Parathyroid adenoma (tissue), 2 donors: ENCODE measurements around the gene NFIB.

Source experiments
- H2AFZ ChIP-seq: fragments of 300-600 bp; sonication (generic); one replicate; pipeline ENCODE4 v1.7.0; 2017; ENCODE audit warnings: antibody characterized with exemption, mild to moderate bottlenecking
- H3K27ac ChIP-seq: fragments of 300-600 bp; sonication (generic); one replicate; pipeline ENCODE4 v1.7.0; 2017
- H3K27me3 ChIP-seq: fragments of 300-600 bp; sonication (generic); one replicate; pipeline ENCODE4 v1.7.0; 2017; ENCODE audit warnings: low read length; ENCODE audit not compliant: control insufficient read depth, insufficient read depth
- H3K36me3 ChIP-seq: fragments of 300-600 bp; sonication (generic); one replicate; pipeline ENCODE4 v1.7.0; 2017; ENCODE audit warnings: low read length; ENCODE audit not compliant: control insufficient read depth, insufficient read depth
- H3K4me1 ChIP-seq: fragments of 300-600 bp; sonication (generic); one replicate; pipeline ENCODE4 v1.7.0; 2017; ENCODE audit warnings: control low read depth
- H3K4me2 ChIP-seq: fragments of 300-600 bp; sonication (generic); one replicate; pipeline ENCODE4 v1.7.0; 2017; ENCODE audit warnings: low read length
- H3K4me3 ChIP-seq: fragments of 300-600 bp; sonication (generic); one replicate; pipeline ENCODE4 v1.7.0; 2017; ENCODE audit warnings: low read depth, low read length
- H3K79me2 ChIP-seq: fragments of 300-600 bp; sonication (generic); one replicate; pipeline ENCODE4 v1.7.0; 2017; ENCODE audit warnings: control low read depth
- H3K9ac ChIP-seq: fragments of 300-600 bp; sonication (generic); one replicate; pipeline ENCODE4 v1.7.0; 2017; ENCODE audit warnings: mild to moderate bottlenecking
- H3K9me3 ChIP-seq: fragments of 300-600 bp; sonication (generic); one replicate; pipeline ENCODE4 v1.7.0; 2017; ENCODE audit warnings: low read length; ENCODE audit not compliant: control insufficient read depth
- TF ChIP-seq, protein P1 (sequence below): fragments of 300-600 bp; sonication (generic); IDR thresholded peaks from one replicate; pipeline ENCODE4 v1.7.0; 2017; ENCODE audit warnings: antibody characterized with exemption, mild to moderate bottlenecking
- donor health status: primary hyperparathyroidism.

NFIB gene

DNA sequence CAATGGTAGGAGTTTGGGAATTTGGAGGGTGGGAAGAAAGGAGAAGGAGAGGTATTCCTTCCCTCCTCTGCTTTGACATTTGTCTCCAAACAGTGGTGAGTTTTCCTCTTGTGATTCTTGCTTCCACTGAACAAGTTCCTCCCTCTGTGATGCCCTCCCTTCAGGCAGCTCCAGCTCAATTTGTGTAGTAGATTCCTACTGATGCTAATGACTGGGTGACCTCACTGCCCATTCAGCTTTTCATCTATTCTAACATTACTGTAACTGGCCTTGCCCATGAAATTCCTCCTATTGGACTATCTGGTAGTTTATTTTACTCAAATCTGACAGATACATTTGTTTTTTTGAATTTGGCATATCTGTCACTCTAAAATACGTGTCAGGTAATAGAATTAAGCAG, 121.4 kb downstream of the NFIB start:
- Histone ChIP-seq H3K4me3 (no peak overlapping the region), H3K27ac (no peak overlapping the region), H2AFZ (no peak overlapping the region), H3K79me2 (no peaks in the 10 kb centered on the region), H3K4me2 (no peak overlapping the region), H3K36me3 (no peaks in the 10 kb centered on the region), H3K9ac (no peak overlapping the region), H3K9me3 (no peaks in the 10 kb centered on the region), H3K27me3 (no peaks in the 10 kb centered on the region), H3K4me1 (no peaks in the 10 kb centered on the region)
- TF ChIP-seq, protein P1, sequence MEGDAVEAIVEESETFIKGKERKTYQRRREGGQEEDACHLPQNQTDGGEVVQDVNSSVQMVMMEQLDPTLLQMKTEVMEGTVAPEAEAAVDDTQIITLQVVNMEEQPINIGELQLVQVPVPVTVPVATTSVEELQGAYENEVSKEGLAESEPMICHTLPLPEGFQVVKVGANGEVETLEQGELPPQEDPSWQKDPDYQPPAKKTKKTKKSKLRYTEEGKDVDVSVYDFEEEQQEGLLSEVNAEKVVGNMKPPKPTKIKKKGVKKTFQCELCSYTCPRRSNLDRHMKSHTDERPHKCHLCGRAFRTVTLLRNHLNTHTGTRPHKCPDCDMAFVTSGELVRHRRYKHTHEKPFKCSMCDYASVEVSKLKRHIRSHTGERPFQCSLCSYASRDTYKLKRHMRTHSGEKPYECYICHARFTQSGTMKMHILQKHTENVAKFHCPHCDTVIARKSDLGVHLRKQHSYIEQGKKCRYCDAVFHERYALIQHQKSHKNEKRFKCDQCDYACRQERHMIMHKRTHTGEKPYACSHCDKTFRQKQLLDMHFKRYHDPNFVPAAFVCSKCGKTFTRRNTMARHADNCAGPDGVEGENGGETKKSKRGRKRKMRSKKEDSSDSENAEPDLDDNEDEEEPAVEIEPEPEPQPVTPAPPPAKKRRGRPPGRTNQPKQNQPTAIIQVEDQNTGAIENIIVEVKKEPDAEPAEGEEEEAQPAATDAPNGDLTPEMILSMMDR: no peak

DNA sequence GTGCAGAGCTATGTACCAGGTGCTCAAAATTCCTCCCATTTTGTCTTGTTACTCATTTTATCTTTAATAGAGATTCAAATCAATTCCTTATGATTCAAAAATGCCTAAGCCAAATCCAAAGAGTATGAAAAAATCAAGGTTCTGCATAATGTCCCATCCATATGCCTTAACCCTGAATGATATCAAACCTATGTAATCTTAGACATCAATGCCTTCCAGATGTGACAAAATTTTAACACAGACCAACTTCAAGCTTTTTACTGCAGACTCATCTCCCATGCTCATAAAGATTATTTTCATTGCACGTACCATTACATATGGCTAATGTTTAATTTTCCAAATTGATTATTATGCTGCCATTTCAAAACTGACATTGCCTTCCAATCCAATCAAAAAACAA, 122.4 kb downstream of the NFIB start:
- Histone ChIP-seq H3K27ac (no peak overlapping the region), H3K9ac (no peak overlapping the region), H3K9me3 (no peaks in the 10 kb centered on the region), H3K4me1 (no peaks in the 10 kb centered on the region), H3K4me2 (no peak overlapping the region), H3K4me3 (no peak overlapping the region), H3K79me2 (no peaks in the 10 kb centered on the region), H2AFZ (no peak overlapping the region), H3K36me3 (no peaks in the 10 kb centered on the region), H3K27me3 (no peaks in the 10 kb centered on the region)
- TF ChIP-seq, protein P1: no peak

DNA sequence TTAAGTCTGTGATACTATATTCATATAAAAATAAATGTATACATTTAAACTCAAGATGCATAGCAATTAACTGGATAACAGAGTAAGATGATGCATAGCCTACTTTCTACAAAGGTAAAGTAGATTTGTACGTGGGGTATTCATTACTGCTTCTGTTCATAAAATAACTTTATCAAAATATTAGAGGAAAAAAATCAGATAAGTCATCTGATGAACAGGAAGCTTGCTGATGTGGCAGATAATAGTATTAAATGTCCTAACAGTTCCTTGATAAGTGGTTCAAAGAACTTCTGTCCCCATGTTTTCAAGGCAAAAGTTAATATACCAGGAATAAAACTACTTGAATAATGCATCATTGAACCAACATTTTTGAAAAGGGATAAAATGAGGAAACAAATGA, 123.7 kb downstream of the NFIB start:
- H3K27ac ChIP-seq: no peak overlapping the region

DNA sequence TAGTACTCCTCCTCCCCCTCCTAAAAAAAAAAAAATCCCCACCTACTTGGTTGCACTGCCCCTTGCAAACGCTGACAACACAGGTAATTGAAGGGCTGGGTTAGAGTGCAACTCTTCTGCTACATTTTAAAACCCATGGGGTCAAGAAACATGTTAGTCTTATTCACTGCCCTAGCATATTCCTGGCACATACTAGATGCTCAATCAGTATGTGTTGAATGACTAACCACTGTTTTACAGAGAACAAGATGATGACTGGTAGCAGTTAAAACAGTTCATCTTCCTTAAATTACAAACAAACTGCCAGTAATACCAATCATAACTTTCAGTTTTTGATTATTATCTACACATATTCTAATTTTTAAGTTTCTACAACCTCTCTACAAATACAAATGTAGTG, 124.4 kb downstream of the NFIB start:
- TF ChIP-seq, protein P1: no peak
- Histone ChIP-seq H3K4me1 (no peaks in the 10 kb centered on the region), H2AFZ (no peak overlapping the region), H3K27ac (no peak overlapping the region), H3K4me3 (no peak overlapping the region), H3K9me3 (no peaks in the 10 kb centered on the region), H3K4me2 (no peak overlapping the region), H3K36me3 (no peaks in the 10 kb centered on the region), H3K9ac (no peak overlapping the region), H3K79me2 (no peaks in the 10 kb centered on the region), H3K27me3 (no peaks in the 10 kb centered on the region)

More for the DNA sequence above, 123.7 kb downstream of the NFIB start:
- H3K36me3 ChIP-seq: no peaks in the 10 kb centered on the region
- H3K9ac ChIP-seq: no peak overlapping the region
- no peaks in the 10 kb centered on the region for H3K4me1 ChIP-seq
- H3K4me3 ChIP-seq: no peak overlapping the region
- no peaks in the 10 kb centered on the region for H3K27me3 ChIP-seq
- H2AFZ ChIP-seq: no peak overlapping the region
- H3K4me2 ChIP-seq: no peak overlapping the region
- TF ChIP-seq, protein P1: no peak
- no peaks in the 10 kb centered on the region for H3K79me2 ChIP-seq
- H3K9me3 ChIP-seq: no peaks in the 10 kb centered on the region

DNA sequence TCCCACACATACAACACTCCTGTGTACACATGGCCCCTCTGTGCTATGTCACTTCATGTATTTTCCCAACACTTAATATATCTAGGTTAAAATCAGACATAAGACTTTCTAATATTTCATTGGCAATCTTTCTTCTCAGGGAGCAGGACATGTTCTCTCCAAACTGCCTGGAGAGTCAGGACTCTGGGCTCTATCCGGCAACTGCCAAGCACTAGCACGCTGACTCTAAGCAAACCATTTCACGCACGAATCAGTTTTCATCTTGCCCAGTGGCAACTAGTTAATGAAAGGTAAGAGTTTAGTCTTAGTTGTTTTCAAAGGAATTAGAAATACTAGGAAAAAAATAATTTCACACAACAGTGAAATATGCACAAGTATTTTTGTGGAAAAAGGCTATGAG, 124.8 kb downstream of the NFIB start:
- H3K79me2 ChIP-seq: no peaks in the 10 kb centered on the region
- H3K27me3 ChIP-seq: no peaks in the 10 kb centered on the region
- TF ChIP-seq, protein P1: no peak
- no peaks in the 10 kb centered on the region for H3K9me3 ChIP-seq
- H3K4me3 ChIP-seq: no peak overlapping the region
- no peak overlapping the region for H3K9ac ChIP-seq
- no peaks in the 10 kb centered on the region for H3K4me1 ChIP-seq
- no peaks in the 10 kb centered on the region for H3K36me3 ChIP-seq
- no peak overlapping the region for H2AFZ ChIP-seq
- no peak overlapping the region for H3K4me2 ChIP-seq
- H3K27ac ChIP-seq: no peak overlapping the region
